Activated T-cell treated with anti-CD3 and anti-CD28 coated beads, Interleukin-2, amount 50 U/mL, for 4 hours (primary cell): ENCODE measurements around the gene RAP1GAP. TPM values are rescaled to one million over a fixed set of nuclear protein-coding genes. Genes with fewer than 3 reads are reported as not detected.

Source experiments
- ATAC-seq, 2 donors: fragments of 200-7000 bp; cut with Tn5 transposase; one replicate each; pipeline ENCODE4 v1.10.0; 2021
- DNase-seq: peaks from one replicate; pipeline ENCODE4 v3.0.0-alpha.2; 2020
- H3K27me3 Mint-ChIP-seq: one replicate; pipeline ENCODE4 v1.8.0; 2021; ENCODE audit warnings: low read depth, mixed read lengths
- H3K36me3 Mint-ChIP-seq: one replicate; pipeline ENCODE4 v1.8.0; 2022; ENCODE audit warnings: mixed read lengths; ENCODE audit not compliant: insufficient read depth
- H3K4me1 Mint-ChIP-seq: one replicate; pipeline ENCODE4 v1.8.0; 2021; ENCODE audit warnings: low read depth, mixed read lengths
- H3K4me3 Mint-ChIP-seq: one replicate; pipeline ENCODE4 v1.8.0; 2021; ENCODE audit warnings: mild to moderate bottlenecking, moderate library complexity, mixed read lengths
- H3K9me3 Mint-ChIP-seq: one replicate; pipeline ENCODE4 v1.8.0; 2021; ENCODE audit warnings: mixed read lengths
- total RNA-seq, 3 donors: library from RNA; stranded (reverse); gene quantifications; one replicate each; pipeline ENCODE4 v1.2.1, GENCODE V29; 2021

RAP1GAP gene
- total RNA-seq, 3 donors from 2014 or later, result 0.46 to 1.4 (median 1.2) TPM

DNA sequence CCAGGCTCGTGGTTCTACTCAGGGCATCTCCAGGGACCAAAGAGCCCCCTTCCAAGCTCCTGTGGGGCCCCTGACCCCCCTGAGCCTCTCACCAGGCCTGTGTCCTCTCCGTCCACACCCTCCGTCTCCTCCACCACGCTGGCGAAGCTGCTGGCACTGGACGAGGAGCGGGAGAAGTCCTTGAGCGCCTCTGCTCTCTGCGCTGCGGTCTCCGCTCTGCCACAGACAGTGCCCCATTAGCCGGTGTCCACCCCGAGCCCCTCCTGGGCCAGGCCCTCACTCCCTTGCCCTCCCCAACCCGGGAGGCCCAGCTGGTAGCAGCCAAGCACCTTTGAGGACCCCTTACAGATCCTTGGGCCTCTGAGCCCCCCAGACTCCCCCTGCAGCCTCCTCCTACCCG, 69.8 kb downstream of the RAP1GAP start:
- H3K9me3 Mint-ChIP-seq, result no peaks in the 10 kb centered on the region
- H3K36me3 Mint-ChIP-seq, result no peaks in the 10 kb centered on the region
- peaks cover 13% of the 10 kb centered on the region for H3K27me3 Mint-ChIP-seq
- H3K4me3 Mint-ChIP-seq, result no peak overlapping the region
- ATAC-seq (no peak), DNase-seq (no peak)
- H3K4me1 Mint-ChIP-seq, result no peaks in the 10 kb centered on the region

DNA sequence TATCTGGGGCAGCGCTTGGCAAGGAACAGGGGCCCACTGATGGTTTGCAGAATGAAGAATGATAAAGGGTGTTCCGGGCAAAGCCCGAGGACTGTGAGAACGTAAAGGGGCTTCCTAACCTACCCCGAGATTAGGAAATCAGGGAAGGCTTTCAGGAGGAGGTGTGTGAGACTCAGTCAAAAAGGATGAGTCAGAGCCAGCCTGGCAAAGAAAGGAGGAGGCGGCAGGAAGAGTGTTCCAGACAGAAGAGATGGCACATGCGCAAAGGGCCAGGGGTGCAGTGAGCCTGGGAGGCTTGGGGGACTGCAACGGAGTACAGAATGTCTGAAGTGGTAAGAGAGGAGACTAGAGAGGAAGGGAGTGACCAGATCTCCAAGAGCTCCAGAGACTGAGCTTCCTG, 70.3 kb downstream of the RAP1GAP start:
- DNase-seq, result no peak
- no peaks in the 10 kb centered on the region for H3K9me3 Mint-ChIP-seq
- no peak overlapping the region for H3K4me3 Mint-ChIP-seq
- H3K27me3 Mint-ChIP-seq, result peaks cover 17% of the 10 kb centered on the region
- no peak for ATAC-seq
- H3K36me3 Mint-ChIP-seq, result no peaks in the 10 kb centered on the region
- no peaks in the 10 kb centered on the region for H3K4me1 Mint-ChIP-seq

DNA sequence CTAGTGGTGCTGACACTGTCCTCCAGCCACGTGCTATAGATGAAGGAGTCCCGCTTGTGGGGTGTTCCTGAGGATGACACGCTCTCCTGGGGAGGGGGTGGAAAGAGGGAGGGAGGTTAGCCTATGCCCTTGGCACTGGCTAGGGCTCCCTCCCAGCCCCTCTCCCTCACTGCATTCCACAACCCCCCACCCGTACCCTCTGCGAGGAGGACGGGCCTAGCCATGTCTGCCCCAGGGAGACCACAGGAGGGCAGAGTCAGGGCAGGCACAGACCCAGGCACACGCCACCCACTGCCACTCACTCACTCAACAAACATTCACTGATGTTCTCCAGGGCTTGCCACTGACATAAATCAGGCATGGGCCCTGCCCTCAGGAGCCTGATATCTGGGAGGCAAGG, 70.7 kb downstream of the RAP1GAP start:
- Mint-ChIP-seq H3K4me3 (no peak overlapping the region), H3K36me3 (no peaks in the 10 kb centered on the region), H3K27me3 (peaks cover 17% of the 10 kb centered on the region), H3K4me1 (no peaks in the 10 kb centered on the region), H3K9me3 (no peaks in the 10 kb centered on the region)
- ATAC-seq (no peak), DNase-seq (no peak)

DNA sequence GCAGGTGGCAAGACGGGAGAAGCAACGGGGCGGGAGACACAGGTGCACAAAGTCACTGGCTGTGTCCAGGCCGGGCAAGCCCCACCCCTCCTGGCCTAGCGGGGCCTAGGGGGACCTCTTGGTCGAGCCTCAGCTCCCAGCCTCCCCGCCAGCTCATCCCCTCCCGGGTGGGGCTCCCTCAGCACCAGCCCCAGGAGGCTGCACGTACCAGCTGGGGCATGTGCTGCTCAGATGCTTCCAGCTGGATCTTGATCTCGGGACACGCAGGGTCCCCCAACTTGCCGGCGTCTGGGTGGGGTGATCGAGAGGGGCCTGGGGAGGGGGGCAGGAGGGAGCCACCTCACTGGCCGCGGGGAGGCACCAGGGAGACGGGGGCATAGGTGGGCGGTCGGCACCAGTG, 71.4 kb downstream of the RAP1GAP start:
- ATAC-seq (no peak), DNase-seq (no peak)
- Mint-ChIP-seq H3K4me1 (no peaks in the 10 kb centered on the region), H3K4me3 (no peak overlapping the region), H3K9me3 (no peaks in the 10 kb centered on the region), H3K27me3 (peaks cover 18% of the 10 kb centered on the region), H3K36me3 (no peaks in the 10 kb centered on the region)

DNA sequence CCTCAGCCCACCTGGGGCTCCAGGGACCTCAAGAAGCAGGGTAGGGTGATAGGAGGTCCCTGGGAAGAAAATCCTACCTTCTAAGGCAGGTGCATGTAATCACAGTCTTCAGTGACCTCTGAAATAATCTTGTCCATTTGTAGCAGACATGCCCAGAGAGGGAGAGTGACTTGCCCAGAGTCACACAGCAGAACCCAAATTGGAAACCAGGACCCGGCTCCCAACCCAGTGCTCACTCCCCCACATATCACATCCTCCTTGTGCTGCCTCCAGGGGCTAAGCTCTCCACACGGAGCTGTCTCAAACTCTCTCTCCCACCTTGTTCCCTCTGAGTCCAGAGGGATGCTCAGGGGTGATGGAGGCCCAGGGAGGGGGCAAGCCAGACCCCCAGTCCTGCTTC, 72.5 kb downstream of the RAP1GAP start:
- Mint-ChIP-seq H3K4me3 (no peak overlapping the region), H3K4me1 (no peaks in the 10 kb centered on the region), H3K36me3 (no peaks in the 10 kb centered on the region), H3K9me3 (no peaks in the 10 kb centered on the region), H3K27me3 (peaks cover 24% of the 10 kb centered on the region)
- ATAC-seq, result no peak
- no peak for DNase-seq

- H3K36me3 Mint-ChIP-seq, result no peaks in the 10 kb centered on the region
- no peak for ATAC-seq
- H3K4me1 Mint-ChIP-seq, result no peaks in the 10 kb centered on the region
- H3K27me3 Mint-ChIP-seq, result peaks cover 24% of the 10 kb centered on the region
- no peaks in the 10 kb centered on the region for H3K9me3 Mint-ChIP-seq
- DNase-seq, result no peak
- no peak overlapping the region for H3K4me3 Mint-ChIP-seq
Measured at GRCh38 chr1:21596174-21596573, 73.0 kb downstream of the RAP1GAP start.

GRCh38 chr1:21594935-21595897, 73.9 kb downstream of the RAP1GAP start:
- H3K36me3 Mint-ChIP-seq, result no peaks in the 10 kb centered on the region
- peak; percentile 23 for DNase-seq
- H3K4me1 Mint-ChIP-seq, result peaks cover 3% of the 10 kb centered on the region
- peaks cover 29% of the 10 kb centered on the region for H3K27me3 Mint-ChIP-seq
- no peak overlapping the region for H3K4me3 Mint-ChIP-seq
- ATAC-seq, result no peak
- H3K9me3 Mint-ChIP-seq, result no peaks in the 10 kb centered on the region

- Mint-ChIP-seq H3K27me3 (peaks cover 28% of the 10 kb centered on the region), H3K4me3 (no peak overlapping the region), H3K4me1 (peaks cover 3% of the 10 kb centered on the region), H3K9me3 (no peaks in the 10 kb centered on the region), H3K36me3 (no peaks in the 10 kb centered on the region)
- ATAC-seq, result no peak
- DNase-seq, result no peak
Measured at GRCh38 chr1:21594501-21594900, 74.7 kb downstream of the RAP1GAP start.

DNA sequence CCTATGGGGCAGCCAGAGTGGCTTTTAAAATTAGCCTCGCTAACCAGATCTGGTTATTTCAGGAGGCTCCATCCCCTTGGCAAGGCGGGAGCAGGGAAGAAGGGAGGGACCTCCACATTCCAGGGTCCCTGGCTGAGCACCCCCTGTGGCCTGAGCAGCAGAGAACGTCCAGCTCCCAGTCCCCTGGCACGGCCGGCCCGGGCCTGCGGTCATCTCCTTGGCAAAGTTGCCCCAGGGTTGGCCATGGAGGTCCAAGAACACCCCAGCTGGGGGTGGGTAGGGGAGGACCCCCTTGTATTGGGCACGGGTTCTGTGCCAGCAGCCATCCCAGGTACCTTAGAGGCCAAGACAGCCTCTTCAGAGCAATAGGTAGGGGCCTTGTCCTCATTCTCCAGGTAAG, 75.9 kb downstream of the RAP1GAP start:
- no peak overlapping the region for H3K4me3 Mint-ChIP-seq
- H3K27me3 Mint-ChIP-seq, result peaks cover 31% of the 10 kb centered on the region
- H3K9me3 Mint-ChIP-seq, result no peaks in the 10 kb centered on the region
- DNase-seq (no peak), ATAC-seq (no peak)
- H3K4me1 Mint-ChIP-seq, result peaks cover 3% of the 10 kb centered on the region
- H3K36me3 Mint-ChIP-seq, result no peaks in the 10 kb centered on the region

GRCh38 chr1:21592086-21592865, 76.9 kb downstream of the RAP1GAP start:
- peaks cover 3% of the 10 kb centered on the region for H3K4me1 Mint-ChIP-seq
- H3K36me3 Mint-ChIP-seq, result no peaks in the 10 kb centered on the region
- DNase-seq (no peak), ATAC-seq (no peak)
- H3K27me3 Mint-ChIP-seq, result peaks cover 31% of the 10 kb centered on the region
- no peaks in the 10 kb centered on the region for H3K9me3 Mint-ChIP-seq
- no peak overlapping the region for H3K4me3 Mint-ChIP-seq

DNA sequence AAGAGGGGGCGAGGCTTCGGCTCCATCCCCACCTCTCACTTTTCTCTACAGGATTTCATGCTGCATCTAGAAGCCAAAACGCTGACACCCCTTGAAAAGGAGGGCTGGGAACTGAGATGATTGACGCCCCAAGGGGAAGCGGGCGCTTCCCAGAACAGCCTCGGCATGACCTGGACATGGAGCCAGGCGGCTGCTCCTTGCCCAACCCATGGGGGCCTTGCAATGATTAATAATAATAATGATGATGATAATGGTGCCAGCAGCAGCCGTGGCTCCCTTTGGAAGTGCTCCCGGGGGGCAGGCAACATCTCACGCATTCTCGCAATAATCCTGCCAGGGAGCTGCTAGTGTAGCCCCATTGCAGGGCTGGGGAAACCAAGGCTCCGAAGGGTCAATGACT, 78.2 kb downstream of the RAP1GAP start:
- no peaks in the 10 kb centered on the region for H3K9me3 Mint-ChIP-seq
- ATAC-seq (no peak), DNase-seq (no peak)

GRCh38 chr1:21590126-21590880, 78.9 kb downstream of the RAP1GAP start:
- no peak for DNase-seq
- Mint-ChIP-seq H3K4me3 (no peak overlapping the region), H3K9me3 (no peaks in the 10 kb centered on the region), H3K36me3 (no peaks in the 10 kb centered on the region), H3K27me3 (peaks cover 29% of the 10 kb centered on the region), H3K4me1 (peaks cover 3% of the 10 kb centered on the region)
- no peak for ATAC-seq

More for the DNA sequence above, 78.2 kb downstream of the RAP1GAP start:
- H3K4me1 Mint-ChIP-seq, result peaks cover 3% of the 10 kb centered on the region
- H3K27me3 Mint-ChIP-seq, result peaks cover 33% of the 10 kb centered on the region
- no peaks in the 10 kb centered on the region for H3K36me3 Mint-ChIP-seq
- no peak overlapping the region for H3K4me3 Mint-ChIP-seq

- DNase-seq (no peak), ATAC-seq (no peak)
- peaks cover 34% of the 10 kb centered on the region for H3K27me3 Mint-ChIP-seq
- no peak overlapping the region for H3K4me3 Mint-ChIP-seq
- H3K9me3 Mint-ChIP-seq, result no peaks in the 10 kb centered on the region
- H3K36me3 Mint-ChIP-seq, result no peaks in the 10 kb centered on the region
- H3K4me1 Mint-ChIP-seq, result peaks cover 3% of the 10 kb centered on the region
Measured at GRCh38 chr1:21589618-21590017, 79.5 kb downstream of the RAP1GAP start.

DNA sequence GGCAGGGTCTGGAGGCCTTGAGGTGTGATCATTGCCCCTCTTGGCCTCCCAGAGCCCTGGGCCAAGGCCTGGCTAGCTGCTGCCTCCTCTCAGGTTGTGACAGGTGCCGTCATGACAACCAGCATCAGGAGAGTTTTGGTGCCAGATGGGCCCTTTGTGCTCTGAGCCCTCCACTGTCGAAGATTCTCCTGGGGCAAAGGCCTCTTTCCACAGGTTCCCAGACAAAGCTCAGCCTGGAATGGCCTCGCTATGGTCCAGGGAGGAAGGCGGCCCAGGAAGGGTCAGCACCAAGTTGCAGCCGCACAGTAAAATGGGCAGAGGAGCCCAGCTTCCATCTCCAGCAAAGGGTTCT, 81.6 kb downstream of the RAP1GAP start:
- Mint-ChIP-seq H3K4me1 (peaks cover 3% of the 10 kb centered on the region), H3K4me3 (no peak overlapping the region)
- ATAC-seq, result no peak

More for the DNA sequence above, 81.6 kb downstream of the RAP1GAP start:
- peaks cover 32% of the 10 kb centered on the region for H3K27me3 Mint-ChIP-seq
- no peaks in the 10 kb centered on the region for H3K9me3 Mint-ChIP-seq
- H3K36me3 Mint-ChIP-seq, result no peaks in the 10 kb centered on the region
- no peak for DNase-seq
